GM12892 (cell line): Measurements from ENCODE around the gene CCDC137.

Source experiments
- DNase-seq: peaks from one replicate; pipeline ENCODE4 v3.0.0; 2011; ENCODE audit not compliant: insufficient read length
- FAIRE-seq: peaks from 2 replicates; lab custom pipeline; 2011; peaks lifted over from hg19 to GRCh38; lab: Jason Lieb, UNC
- POLR2A ChIP-seq: IDR thresholded peaks from 2 replicates; pipeline ENCODE4 v1.6.1; 2011; ENCODE audit warnings: low read depth, low read length, control low read depth
- POLR2AphosphoS5 ChIP-seq: IDR thresholded peaks from 2 replicates; pipeline ENCODE4 v1.6.1; 2011; ENCODE audit warnings: low read depth, low read length, control low read depth
- TAF1 ChIP-seq: IDR thresholded peaks from 2 replicates; pipeline ENCODE4 v1.6.1; 2011; ENCODE audit warnings: low read depth, mild to moderate bottlenecking, control low read depth, low read length, borderline replicate concordance

CCDC137 gene

DNA sequence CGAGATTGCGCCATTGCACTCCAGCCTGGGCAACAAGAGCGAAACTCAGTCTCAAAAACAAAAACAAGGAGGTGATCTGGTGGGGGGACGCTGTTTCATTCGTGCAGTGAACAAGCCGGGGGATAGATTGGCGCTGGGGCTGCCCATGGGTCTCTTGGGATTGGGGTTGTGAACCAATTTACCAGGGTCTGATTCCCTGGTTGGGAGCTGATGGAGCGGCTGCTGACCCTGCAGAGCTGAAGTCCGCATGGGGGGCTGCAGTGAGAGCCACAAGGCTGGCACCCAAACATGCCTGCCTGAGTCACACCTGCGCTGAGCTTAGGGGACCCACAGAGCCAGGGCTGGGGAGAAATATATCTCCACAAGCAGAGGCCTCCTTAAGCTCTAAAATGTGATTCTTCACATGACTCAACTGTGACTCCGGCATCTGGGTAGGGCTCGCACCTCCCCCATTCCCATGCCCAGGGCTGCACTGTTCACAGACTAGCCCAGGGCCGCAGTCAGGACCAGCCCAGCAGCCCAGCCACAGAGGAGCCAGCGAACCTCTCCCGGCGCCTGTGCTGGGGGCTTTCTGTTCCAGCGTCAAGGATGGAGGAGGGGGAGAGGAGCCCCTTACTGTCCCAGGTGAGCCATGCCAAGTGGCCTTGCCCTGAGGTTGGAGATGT lies 24.6 kb upstream of the CCDC137 start:
- FAIRE-seq (no peak), DNase-seq (no peak)
- no peak for TF ChIP-seq TAF1
- no peak for TF ChIP-seq POLR2AphosphoS5
- TF ChIP-seq POLR2A, result no peak

DNA sequence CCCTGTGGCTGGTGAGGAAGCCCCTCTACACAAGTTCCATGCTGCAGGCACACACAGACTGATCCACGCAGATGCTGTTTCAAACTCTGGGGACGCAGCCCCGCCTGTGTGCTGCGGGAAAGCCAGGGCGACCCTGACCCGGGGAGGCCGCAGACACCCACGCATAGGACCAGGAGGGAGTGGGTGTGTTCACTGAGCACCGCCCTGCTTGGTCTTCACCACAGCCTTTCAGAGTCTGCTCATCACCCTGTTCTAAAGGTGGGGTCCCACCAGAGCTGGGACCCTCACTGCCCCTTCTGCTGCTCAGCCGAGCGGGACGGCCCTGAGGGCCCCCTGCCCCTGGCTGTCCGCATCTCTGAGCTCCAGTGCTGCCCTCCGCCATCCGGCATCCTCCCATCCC lies 22.0 kb upstream of the CCDC137 start:
- no peak for FAIRE-seq
- TF ChIP-seq POLR2A, result no peak
- no peak for TF ChIP-seq POLR2AphosphoS5
- TF ChIP-seq TAF1, result no peak
- no peak for DNase-seq

DNA sequence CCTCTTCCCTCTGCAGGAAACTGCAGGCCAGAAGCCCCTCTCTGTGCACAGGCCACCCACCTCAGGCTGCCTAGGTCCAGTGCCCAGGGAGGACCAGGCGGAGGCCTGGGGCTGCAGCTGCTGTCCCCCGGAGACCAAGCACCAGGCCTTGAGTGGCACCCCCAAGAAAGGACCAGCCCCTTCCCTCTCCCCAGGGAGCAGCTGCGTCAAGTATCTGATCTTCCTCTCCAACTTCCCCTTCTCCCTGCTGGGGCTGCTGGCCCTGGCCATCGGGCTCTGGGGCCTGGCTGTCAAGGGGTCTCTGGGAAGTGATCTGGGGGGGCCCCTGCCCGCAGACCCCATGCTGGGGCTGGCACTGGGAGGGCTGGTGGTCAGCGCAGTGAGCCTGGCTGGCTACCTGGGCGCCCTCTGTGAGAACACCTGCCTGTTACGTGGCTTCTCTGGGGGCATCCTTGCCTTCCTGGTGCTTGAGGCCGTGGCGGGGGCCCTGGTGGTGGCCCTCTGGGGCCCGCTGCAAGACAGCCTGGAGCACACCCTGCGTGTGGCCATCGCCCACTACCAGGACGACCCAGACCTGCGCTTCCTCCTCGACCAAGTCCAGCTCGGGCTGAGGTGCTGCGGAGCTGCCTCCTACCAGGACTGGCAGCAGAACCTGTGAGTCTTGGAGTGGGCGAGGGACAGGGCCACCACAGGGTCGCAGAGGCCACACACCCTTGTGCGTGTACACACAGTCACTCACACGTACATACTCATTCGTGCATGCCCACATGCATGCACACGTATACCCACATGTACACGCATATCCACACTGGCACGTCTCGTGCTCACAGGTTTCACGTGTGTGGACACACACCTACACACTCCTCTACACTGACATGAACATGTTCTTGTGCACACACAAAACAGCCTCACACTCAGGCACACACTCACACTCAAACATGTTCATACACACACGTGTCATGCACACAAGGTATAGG lies 21.3 kb upstream of the CCDC137 start:
- FAIRE-seq (no peak), DNase-seq (no peak)
- TF ChIP-seq POLR2AphosphoS5 (no peak), TAF1 (no peak), POLR2A (no peak)

DNA sequence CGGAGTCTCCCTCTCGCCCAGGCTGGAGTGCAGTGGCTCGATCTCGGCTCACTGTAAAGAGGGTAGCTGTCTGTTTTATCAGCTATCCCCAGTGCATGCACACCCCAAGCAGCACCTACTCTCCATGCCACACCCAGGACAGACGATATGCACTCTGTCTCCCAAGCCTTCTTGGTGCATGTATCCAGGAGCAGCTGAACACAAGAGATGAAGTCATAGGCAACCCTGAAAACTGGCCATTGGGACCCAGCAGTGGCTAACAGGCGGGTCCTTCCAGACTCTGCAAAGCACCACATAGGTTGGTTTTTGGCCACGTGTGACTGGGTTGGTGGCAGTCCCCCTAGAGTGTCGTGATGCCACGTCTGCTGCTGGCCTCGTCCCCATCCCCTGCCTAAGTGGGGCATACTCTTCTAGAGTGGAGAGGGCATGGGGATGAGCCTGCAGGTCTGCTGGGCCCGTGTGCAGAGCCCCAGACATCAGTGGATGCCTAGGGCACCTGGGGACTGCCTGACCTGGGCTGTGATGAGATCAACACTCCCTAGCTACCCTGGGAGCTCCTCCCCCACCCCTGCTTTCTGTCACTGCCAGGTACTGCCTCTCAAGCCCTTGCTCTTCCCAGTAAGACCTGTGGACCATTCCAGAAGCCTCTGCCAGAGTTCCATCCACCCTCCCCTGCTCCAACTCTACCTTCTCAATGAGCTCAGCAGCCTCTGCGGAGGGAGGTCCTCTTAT lies 19.5 kb upstream of the CCDC137 start:
- FAIRE-seq, result no peak
- DNase-seq, result peak; percentile 13

DNA sequence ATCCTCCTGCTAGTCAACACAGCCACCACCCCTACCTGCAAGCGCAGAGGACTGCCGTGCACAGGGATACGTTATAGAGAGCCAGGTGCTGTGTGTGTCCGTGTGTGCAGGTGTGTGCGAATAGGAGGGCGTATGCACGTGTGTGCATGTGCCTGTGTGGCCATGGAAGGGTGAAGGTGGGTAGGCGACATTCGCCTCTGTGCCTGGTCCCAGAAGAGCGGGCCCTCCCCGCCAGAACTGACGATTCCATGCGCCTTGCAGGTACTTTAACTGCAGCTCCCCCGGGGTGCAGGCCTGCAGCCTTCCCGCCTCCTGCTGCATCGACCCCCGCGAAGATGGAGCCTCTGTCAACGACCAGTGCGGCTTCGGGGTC lies 18.9 kb upstream of the CCDC137 start:
- peak; percentile 0 for DNase-seq
- TF ChIP-seq POLR2AphosphoS5 (no peak), POLR2A (no peak), TAF1 (no peak)
- FAIRE-seq, result no peak

More for the DNA sequence above, 19.5 kb upstream of the CCDC137 start:
- TF ChIP-seq POLR2AphosphoS5 (no peak), POLR2A (no peak), TAF1 (no peak)

DNA sequence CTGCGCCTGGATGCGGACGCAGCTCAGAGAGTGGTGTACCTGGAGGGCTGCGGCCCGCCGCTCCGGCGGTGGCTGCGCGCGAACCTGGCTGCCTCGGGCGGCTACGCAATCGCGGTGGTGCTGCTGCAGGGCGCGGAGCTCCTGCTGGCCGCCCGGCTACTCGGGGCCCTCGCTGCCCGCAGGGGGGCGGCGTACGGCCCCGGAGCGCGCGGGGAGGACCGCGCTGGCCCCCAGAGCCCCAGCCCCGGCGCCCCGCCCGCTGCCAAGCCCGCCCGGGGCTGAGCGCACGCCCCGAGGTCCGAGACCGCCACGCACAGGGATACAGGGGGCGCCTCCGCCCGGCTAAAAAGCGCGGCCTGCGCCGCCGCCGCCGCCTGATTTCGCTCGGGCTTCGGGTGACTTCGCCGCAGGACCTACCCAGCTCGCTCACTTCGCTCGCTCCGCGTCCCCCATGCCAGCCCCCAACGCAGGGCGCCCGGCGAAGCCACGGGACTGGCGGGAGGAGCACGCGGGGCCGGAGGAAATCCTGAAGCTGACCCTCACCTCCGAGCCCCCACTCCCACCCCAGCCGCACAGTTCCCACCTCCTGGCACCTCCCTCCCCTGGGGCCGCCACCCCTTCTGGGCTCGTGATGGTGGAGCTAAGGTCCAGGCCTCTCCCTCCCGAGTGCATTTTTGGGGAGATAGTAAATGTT lies 18.4 kb upstream of the CCDC137 start:
- TF ChIP-seq POLR2A (no peak), TAF1 (no peak), POLR2AphosphoS5 (no peak)
- FAIRE-seq (no peak), DNase-seq (peak; percentile 15)

DNA sequence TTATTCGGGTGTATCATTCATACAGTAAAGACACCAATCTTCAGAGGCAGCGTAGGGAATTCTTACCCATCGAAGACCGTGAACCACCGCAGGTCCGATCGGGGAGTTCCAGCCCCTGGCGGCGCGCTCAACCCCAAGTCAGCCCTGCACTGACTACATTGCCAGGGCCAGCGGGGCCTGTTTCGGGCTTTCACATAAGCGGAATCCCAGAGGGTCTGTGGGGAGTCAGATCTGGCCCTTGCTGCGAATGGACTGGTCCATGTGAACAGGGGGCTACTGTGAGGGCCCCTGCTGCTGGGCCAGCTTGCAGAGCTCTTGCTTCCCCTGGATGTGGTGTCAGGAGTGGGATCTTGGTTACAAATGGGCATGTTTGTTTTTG lies 17.8 kb upstream of the CCDC137 start:
- TF ChIP-seq TAF1, result no peak
- TF ChIP-seq POLR2AphosphoS5, result no peak
- TF ChIP-seq POLR2A, result no peak
- peak; percentile 6 for DNase-seq
- FAIRE-seq, result no peak

DNA sequence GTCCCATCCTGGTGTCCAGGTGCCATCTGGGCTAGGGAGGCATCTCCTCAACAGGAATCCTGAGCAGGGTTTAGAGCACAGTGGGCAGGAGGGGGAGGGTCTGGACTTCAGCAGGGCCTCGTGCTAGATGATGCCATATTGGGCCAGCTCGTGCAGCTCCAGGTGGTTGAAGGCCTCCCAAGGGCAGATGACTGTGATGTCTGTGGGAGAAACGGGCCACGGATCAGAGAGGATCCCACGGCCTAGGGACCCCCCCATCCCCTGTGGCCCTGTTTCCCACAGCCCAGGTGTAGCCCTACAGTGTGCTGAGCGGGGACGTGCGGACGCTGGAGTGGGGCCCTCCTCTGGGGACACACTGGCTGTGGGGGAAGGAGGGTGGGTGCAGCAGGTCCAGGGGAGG lies 15.6 kb upstream of the CCDC137 start:
- DNase-seq (no peak), FAIRE-seq (no peak)
- no peak for TF ChIP-seq POLR2A
- no peak for TF ChIP-seq POLR2AphosphoS5
- TF ChIP-seq TAF1, result no peak

DNA sequence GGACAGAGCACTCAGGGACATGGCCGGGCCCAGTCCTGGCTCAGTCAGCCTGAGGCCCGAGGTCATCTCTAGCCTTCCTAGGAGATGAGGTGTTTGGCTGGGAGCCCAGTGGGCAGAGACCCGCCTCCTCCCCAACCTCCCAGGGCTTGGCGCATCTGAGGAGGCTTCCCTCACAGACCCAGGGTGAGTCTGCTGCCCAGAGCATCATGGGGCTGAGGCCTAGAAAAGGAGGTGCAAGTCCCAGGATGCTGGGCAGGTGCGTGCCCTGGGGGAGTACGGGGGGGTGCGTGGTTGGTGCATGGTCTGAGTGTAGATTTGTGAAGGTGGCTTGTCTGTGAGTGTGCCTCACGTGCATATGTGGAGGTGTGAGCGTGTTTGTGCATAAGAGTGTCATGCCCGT lies 14.8 kb upstream of the CCDC137 start:
- DNase-seq, result no peak
- TF ChIP-seq POLR2AphosphoS5 (no peak), POLR2A (no peak), TAF1 (no peak)
- FAIRE-seq, result no peak

DNA sequence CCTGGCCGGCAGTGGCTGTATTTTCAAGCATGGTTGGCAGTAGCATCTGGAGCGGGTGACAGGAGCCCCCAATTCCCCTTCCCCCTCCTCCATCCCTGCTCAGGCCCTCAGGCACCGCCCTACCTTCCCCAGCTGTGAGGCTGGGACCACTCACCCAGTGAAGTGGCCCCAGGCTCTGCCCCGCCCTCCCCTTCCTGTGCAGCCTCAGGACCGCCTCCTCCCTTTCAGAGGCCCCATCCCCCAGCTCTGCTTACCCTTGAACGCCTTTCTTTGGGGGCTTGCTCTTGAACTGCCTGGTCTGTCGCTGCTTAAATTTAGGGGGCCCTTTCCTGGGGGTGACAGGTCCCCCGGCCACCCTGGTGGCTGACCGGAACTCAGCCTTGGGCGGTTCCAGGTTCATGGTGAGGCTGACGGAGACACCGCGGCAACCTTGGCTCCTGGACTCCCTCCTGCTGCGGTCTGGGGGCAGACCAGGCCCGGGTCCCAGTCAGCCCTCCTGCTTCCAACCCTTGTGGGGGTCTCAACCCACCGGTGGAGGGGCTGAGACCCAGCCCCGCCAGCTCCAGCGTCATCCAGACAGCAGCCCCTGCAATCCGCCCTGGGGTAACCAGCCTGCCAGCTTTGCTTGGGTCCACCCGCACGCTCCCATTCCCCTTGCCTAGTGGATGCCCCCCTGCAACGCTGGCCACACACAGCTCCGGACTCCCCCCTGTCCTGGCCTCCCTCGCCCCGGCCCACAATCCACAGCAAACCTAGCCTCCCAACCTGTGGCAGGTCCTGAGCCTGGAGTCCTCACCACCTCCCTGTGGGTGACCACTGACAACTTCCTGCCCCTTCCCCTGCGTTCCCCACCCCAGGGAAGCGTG lies 13.4 kb upstream of the CCDC137 start:
- no peak for DNase-seq
- FAIRE-seq, result no peak
- TF ChIP-seq POLR2AphosphoS5, result no peak
- TF ChIP-seq TAF1, result no peak
- no peak for TF ChIP-seq POLR2A
